Measurements from ENCODE around the gene PLXNB3. TPM values are rescaled to one million over a fixed set of nuclear protein-coding genes. Genes with fewer than 3 reads are reported as not detected.
A peak's percentile ranks its signal among the peaks of the same experiment; 100 is the strongest.

Gene PLXNB3
- total RNA-seq, 2 donors from 2014 or later = 0.48 to 2.4 TPM

- Mint-ChIP-seq H3K27ac (no peak overlapping the region), H3K9me3 (no peaks in the 10 kb centered on the region), H3K4me1 (ENCODE audit: low read depth in 2 of 2) (peaks cover 8 to 19% of the 10 kb centered on the region in 2 donors), H3K36me3 (no peaks in the 10 kb centered on the region), H3K4me3 (no peak overlapping the region), H3K27me3 (no peaks in the 10 kb centered on the region)
- DNase-seq (ENCODE audit: low spot score) (no peak), ATAC-seq (no peak)
Measured at GRCh38 chrX:153789654-153790053, 25.6 kb downstream of the PLXNB3 start.

GRCh38 chrX:153791104-153791852 is 27.2 kb downstream of the PLXNB3 start:
- Mint-ChIP-seq H3K36me3 (no peaks in the 10 kb centered on the region), H3K4me3 (peak overlapping the region; percentile 7), H3K27ac (no peak overlapping the region), H3K4me1 (ENCODE audit: low read depth in 2 of 2) (peaks cover 11 to 24% of the 10 kb centered on the region in 2 donors), H3K9me3 (no peaks in the 10 kb centered on the region), H3K27me3 (no peaks in the 10 kb centered on the region)
- DNase-seq (ENCODE audit: low spot score) (no peak), ATAC-seq (no peak)

GRCh38 chrX:153792368-153792767 is 28.3 kb downstream of the PLXNB3 start:
- no peak for DNase-seq (ENCODE audit: low spot score)
- peak overlapping the region in 1 of 2 donors; percentile 88 for H3K27ac Mint-ChIP-seq
- H3K9me3 Mint-ChIP-seq = no peaks in the 10 kb centered on the region
- H3K4me1 Mint-ChIP-seq (ENCODE audit: low read depth in 2 of 2) = peaks cover 14 to 24% of the 10 kb centered on the region in 2 donors
- ATAC-seq = no peak
- no peaks in the 10 kb centered on the region for H3K27me3 Mint-ChIP-seq
- peak overlapping the region; percentile 92 for H3K4me3 Mint-ChIP-seq
- no peaks in the 10 kb centered on the region for H3K36me3 Mint-ChIP-seq

- peak overlapping the region; percentile 92 for H3K4me3 Mint-ChIP-seq
- H3K27me3 Mint-ChIP-seq = no peaks in the 10 kb centered on the region
- H3K36me3 Mint-ChIP-seq = no peaks in the 10 kb centered on the region
- no peaks in the 10 kb centered on the region for H3K9me3 Mint-ChIP-seq
- DNase-seq (ENCODE audit: low spot score) = no peak
- H3K27ac Mint-ChIP-seq = peak overlapping the region; percentile 88 to 89
- H3K4me1 Mint-ChIP-seq (ENCODE audit: low read depth in 2 of 2) = peaks cover 14 to 24% of the 10 kb centered on the region in 2 donors
- ATAC-seq = no peak
Measured at GRCh38 chrX:153793291-153793690, 29.2 kb downstream of the PLXNB3 start.

GRCh38 chrX:153794018-153794896 is 30.2 kb downstream of the PLXNB3 start, which contains the start of the genes IDH3G and SSR4:
Gene IDH3G, minus strand, starts transcription at chrX:153794375. Its CDS starts 49 bp downstream, at chrX:153794326.
Gene SSR4, plus strand, starts transcription at chrX:153794668. Its CDS starts 20 bp downstream, at chrX:153794688.
- Mint-ChIP-seq H3K27ac (peak within 1 kb of the TSS; percentile 88 to 89), H3K4me1 (ENCODE audit: low read depth in 2 of 2) (peaks cover 14 to 24% of the 10 kb centered on the region in 2 donors), H3K27me3 (no peaks in the 10 kb centered on the region), H3K9me3 (no peaks in the 10 kb centered on the region), H3K36me3 (no peaks in the 10 kb centered on the region), H3K4me3 (peak within 1 kb of the TSS; percentile 92)
- DNase-seq (ENCODE audit: low spot score) (peak; percentile 95), ATAC-seq (peak; percentile 96)

GRCh38 chrX:153794897-153795816 is 31.1 kb downstream of the PLXNB3 start:
- H3K4me1 Mint-ChIP-seq (ENCODE audit: low read depth in 2 of 2) = peaks cover 14 to 21% of the 10 kb centered on the region in 2 donors
- H3K27me3 Mint-ChIP-seq = no peaks in the 10 kb centered on the region
- DNase-seq (ENCODE audit: low spot score) = no peak

GRCh38 chrX:153797415-153798015 is 33.5 kb downstream of the PLXNB3 start:
- Mint-ChIP-seq H3K4me3 (no peak overlapping the region), H3K9me3 (no peaks in the 10 kb centered on the region)

More at GRCh38 chrX:153794897-153795816, 31.1 kb downstream of the PLXNB3 start:
- Mint-ChIP-seq H3K4me3 (peak overlapping the region; percentile 92), H3K36me3 (no peaks in the 10 kb centered on the region), H3K9me3 (no peaks in the 10 kb centered on the region), H3K27ac (peak overlapping the region; percentile 88 to 89)
- ATAC-seq = peak in 1 of 2 donors; percentile 3

GRCh38 chrX:153799326-153799725 is 35.3 kb downstream of the PLXNB3 start:
- Mint-ChIP-seq H3K4me3 (no peak overlapping the region), H3K27ac (no peak overlapping the region), H3K27me3 (no peaks in the 10 kb centered on the region), H3K4me1 (ENCODE audit: low read depth in 2 of 2) (peaks cover 5 to 6% of the 10 kb centered on the region in 2 donors), H3K36me3 (no peaks in the 10 kb centered on the region), H3K9me3 (no peaks in the 10 kb centered on the region)
- DNase-seq (ENCODE audit: low spot score) = no peak
- ATAC-seq = no peak

More at GRCh38 chrX:153797415-153798015, 33.5 kb downstream of the PLXNB3 start:
- no peaks in the 10 kb centered on the region for H3K27me3 Mint-ChIP-seq
- DNase-seq (ENCODE audit: low spot score) (no peak), ATAC-seq (no peak)
- no peak overlapping the region for H3K27ac Mint-ChIP-seq
- H3K36me3 Mint-ChIP-seq = no peaks in the 10 kb centered on the region
- H3K4me1 Mint-ChIP-seq (ENCODE audit: low read depth in 2 of 2) = peaks cover 13 to 14% of the 10 kb centered on the region in 2 donors

GRCh38 chrX:153800177-153800722 is 36.2 kb downstream of the PLXNB3 start:
- no peaks in the 10 kb centered on the region for H3K36me3 Mint-ChIP-seq
- no peaks in the 10 kb centered on the region for H3K9me3 Mint-ChIP-seq
- ATAC-seq (no peak), DNase-seq (ENCODE audit: low spot score) (no peak)
- no peaks in the 10 kb centered on the region for H3K27me3 Mint-ChIP-seq
- no peak overlapping the region for H3K4me3 Mint-ChIP-seq
- H3K4me1 Mint-ChIP-seq (ENCODE audit: low read depth in 2 of 2) = peaks cover 5 to 6% of the 10 kb centered on the region in 2 donors
- H3K27ac Mint-ChIP-seq = no peak overlapping the region

- no peak for ATAC-seq
- H3K9me3 Mint-ChIP-seq = no peaks in the 10 kb centered on the region
Measured at GRCh38 chrX:153800746-153801145, 36.7 kb downstream of the PLXNB3 start.

GRCh38 chrX:153801669-153802068 is 37.6 kb downstream of the PLXNB3 start:
- Mint-ChIP-seq H3K4me1 (ENCODE audit: low read depth in 2 of 2) (no peaks in the 10 kb centered on the region), H3K27ac (no peak overlapping the region), H3K36me3 (no peaks in the 10 kb centered on the region), H3K4me3 (no peak overlapping the region), H3K27me3 (no peaks in the 10 kb centered on the region), H3K9me3 (no peaks in the 10 kb centered on the region)
- no peak for DNase-seq (ENCODE audit: low spot score)
- ATAC-seq = no peak

More at GRCh38 chrX:153800746-153801145, 36.7 kb downstream of the PLXNB3 start:
- H3K4me3 Mint-ChIP-seq = no peak overlapping the region
- no peak for DNase-seq (ENCODE audit: low spot score)
- no peak overlapping the region for H3K27ac Mint-ChIP-seq
- no peaks in the 10 kb centered on the region for H3K36me3 Mint-ChIP-seq
- no peaks in the 10 kb centered on the region for H3K27me3 Mint-ChIP-seq
- peaks cover 5 to 6% of the 10 kb centered on the region in 2 donors for H3K4me1 Mint-ChIP-seq (ENCODE audit: low read depth in 2 of 2)

- H3K4me3 Mint-ChIP-seq = no peak overlapping the region
- no peak overlapping the region for H3K27ac Mint-ChIP-seq
- H3K4me1 Mint-ChIP-seq (ENCODE audit: low read depth in 2 of 2) = no peaks in the 10 kb centered on the region
- no peak for ATAC-seq
- no peak for DNase-seq (ENCODE audit: low spot score)
- H3K36me3 Mint-ChIP-seq = no peaks in the 10 kb centered on the region
- H3K9me3 Mint-ChIP-seq = no peaks in the 10 kb centered on the region
- no peaks in the 10 kb centered on the region for H3K27me3 Mint-ChIP-seq
Measured at GRCh38 chrX:153802513-153803045, 38.5 kb downstream of the PLXNB3 start.
